Measurements from ENCODE around the gene FSCN2.

DNA sequence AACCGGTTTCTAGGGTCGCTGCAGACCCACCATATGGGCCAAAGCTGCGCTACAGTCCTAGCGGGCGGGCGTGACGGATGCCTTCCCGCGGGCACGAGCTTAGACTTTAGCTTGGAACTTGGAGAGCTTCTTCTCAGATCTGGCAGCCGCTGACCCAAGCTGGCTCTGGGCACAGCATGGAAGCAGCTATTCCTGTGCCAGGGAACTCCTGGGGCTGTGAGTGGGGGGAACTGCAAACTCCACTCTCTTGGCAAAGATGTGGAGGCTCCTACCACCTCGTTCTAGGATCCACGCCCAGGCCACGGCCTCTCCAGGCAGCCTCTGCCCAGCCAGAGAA is 15.1 kb downstream of the FSCN2 start:
- TF ChIP-seq, protein P1, sequence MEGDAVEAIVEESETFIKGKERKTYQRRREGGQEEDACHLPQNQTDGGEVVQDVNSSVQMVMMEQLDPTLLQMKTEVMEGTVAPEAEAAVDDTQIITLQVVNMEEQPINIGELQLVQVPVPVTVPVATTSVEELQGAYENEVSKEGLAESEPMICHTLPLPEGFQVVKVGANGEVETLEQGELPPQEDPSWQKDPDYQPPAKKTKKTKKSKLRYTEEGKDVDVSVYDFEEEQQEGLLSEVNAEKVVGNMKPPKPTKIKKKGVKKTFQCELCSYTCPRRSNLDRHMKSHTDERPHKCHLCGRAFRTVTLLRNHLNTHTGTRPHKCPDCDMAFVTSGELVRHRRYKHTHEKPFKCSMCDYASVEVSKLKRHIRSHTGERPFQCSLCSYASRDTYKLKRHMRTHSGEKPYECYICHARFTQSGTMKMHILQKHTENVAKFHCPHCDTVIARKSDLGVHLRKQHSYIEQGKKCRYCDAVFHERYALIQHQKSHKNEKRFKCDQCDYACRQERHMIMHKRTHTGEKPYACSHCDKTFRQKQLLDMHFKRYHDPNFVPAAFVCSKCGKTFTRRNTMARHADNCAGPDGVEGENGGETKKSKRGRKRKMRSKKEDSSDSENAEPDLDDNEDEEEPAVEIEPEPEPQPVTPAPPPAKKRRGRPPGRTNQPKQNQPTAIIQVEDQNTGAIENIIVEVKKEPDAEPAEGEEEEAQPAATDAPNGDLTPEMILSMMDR (optimal IDR thresholded peaks at IDR 0.05 in 1 of 3, IDR thresholded peaks at IDR 0.05 in 1 of 3, conservative IDR thresholded peaks at IDR 0.05 in 1 of 3; ENCODE audit: extremely low read depth in 1 of 3, insufficient read depth in 2 of 3, low read length in 3 of 3): no peak
- no peak for TF ChIP-seq EZH2 (IDR thresholded peaks at IDR 0.05; ENCODE audit: low read length)
